Activated CD4-positive, alpha-beta T cell treated with anti-CD3 and anti-CD28 coated beads, Interleukin-2, amount 50 U/mL, for 24 hours (primary cell): ENCODE data around the gene TOMM34.

Experiments used
- DNase-seq, 2 donors: peaks; one replicate each; pipeline ENCODE4 v3.0.0-alpha.2; 2020; ENCODE audit warnings: low read depth in 1 of 2, low spot score in 1 of 2

Gene TOMM34

GRCh38 chr20:44960103-44960852 is at the start of gene TOMM34:
TOMM34 (minus strand) TSS chr20:44960397; CDS start chr20:44960333, 64 bp downstream.
- peak; percentile 87 to 93 for DNase-seq

GRCh38 chr20:45008521-45009049 is 48.4 kb upstream of the TOMM34 start:
- DNase-seq = no peak

GRCh38 chr20:44997668-44998067 is 37.5 kb upstream of the TOMM34 start:
- DNase-seq = no peak

GRCh38 chr20:44997171-44997570 is 37.0 kb upstream of the TOMM34 start:
- no peak for DNase-seq

- DNase-seq = no peak
Measured at GRCh38 chr20:44993343-44993742, 33.1 kb upstream of the TOMM34 start.

- no peak for DNase-seq
Measured at GRCh38 chr20:44990957-44991356, 30.8 kb upstream of the TOMM34 start.

- peak in 1 of 2 donors; percentile 53 for DNase-seq
Measured at GRCh38 chr20:44990425-44990824, 30.2 kb upstream of the TOMM34 start.

GRCh38 chr20:44988631-44989171 is 28.5 kb upstream of the TOMM34 start:
- no peak for DNase-seq

GRCh38 chr20:44983093-44983674 is 23.0 kb upstream of the TOMM34 start:
- no peak for DNase-seq

- DNase-seq = no peak
Measured at GRCh38 chr20:44981736-44982406, 21.7 kb upstream of the TOMM34 start.

GRCh38 chr20:44979090-44979621 is 19.0 kb upstream of the TOMM34 start:
- peak in 1 of 2 donors; percentile 65 for DNase-seq

GRCh38 chr20:44976698-44977097 is 16.5 kb upstream of the TOMM34 start:
- no peak for DNase-seq

- DNase-seq = no peak
Measured at GRCh38 chr20:44973053-44973452, 12.9 kb upstream of the TOMM34 start.

GRCh38 chr20:44970243-44970757 is 10.1 kb upstream of the TOMM34 start:
- DNase-seq = peak in 1 of 2 donors; percentile 18

- DNase-seq = peak in 1 of 2 donors; percentile 26
Measured at GRCh38 chr20:44969300-44969894, 9.2 kb upstream of the TOMM34 start.

- peak in 1 of 2 donors; percentile 39 for DNase-seq
Measured at GRCh38 chr20:44967207-44967807, 7.1 kb upstream of the TOMM34 start.

- DNase-seq = peak; percentile 94 to 95
Measured at GRCh38 chr20:44966030-44966961, 6.1 kb upstream of the TOMM34 start, which contains the start of gene STK4. STK4 (plus strand) TSS chr20:44966512; CDS start chr20:44966569, 57 bp downstream.

- no peak for DNase-seq
Measured at GRCh38 chr20:44965651-44966029, 5.4 kb upstream of the TOMM34 start.
